Trophoblast cell (in vitro differentiated cells and primary cell): ENCODE data around the gene TP53BP2. TPM values are rescaled to one million over a fixed set of nuclear protein-coding genes. Genes with fewer than 3 reads are reported as not detected.
A peak's percentile ranks its signal among the peaks of the same experiment; 100 is the strongest.
"Not testable (repeated sequence)": the region's sequence is repeated elsewhere in the genome, so short reads cannot be mapped to it uniquely, and the experiment has no call there.

Experiments used
- DNase-seq, 2 donors: peaks; one replicate each; pipeline ENCODE4 v3.0.0-alpha.2; 2016
- H2AFZ ChIP-seq: 2 replicates; pipeline ENCODE4 v1.6.1; 2013; ENCODE audit warnings: low read length, moderate library complexity, mild to moderate bottlenecking; ENCODE audit not compliant: insufficient read depth, poor library complexity
- H2AK5ac ChIP-seq: 2 replicates; pipeline ENCODE4 v1.6.1; 2013; ENCODE audit warnings: mild to moderate bottlenecking, low read length
- H2BK120ac ChIP-seq: 2 replicates; pipeline ENCODE4 v1.6.1; 2013; ENCODE audit warnings: low read length, mild to moderate bottlenecking, moderate library complexity; ENCODE audit not compliant: insufficient read depth, poor library complexity
- H2BK12ac ChIP-seq: 2 replicates; pipeline ENCODE4 v1.6.1; 2013; ENCODE audit warnings: mild to moderate bottlenecking, low read length, moderate library complexity
- H2BK5ac ChIP-seq: 2 replicates; pipeline ENCODE4 v1.6.1; 2013; ENCODE audit warnings: low read length, low read depth, moderate library complexity, mild to moderate bottlenecking; ENCODE audit not compliant: poor library complexity
- H3K14ac ChIP-seq: 2 replicates; pipeline ENCODE4 v1.6.1; 2013; ENCODE audit warnings: mild to moderate bottlenecking, low read length
- H3K18ac ChIP-seq: 2 replicates; pipeline ENCODE4 v1.6.1; 2013; ENCODE audit warnings: mild to moderate bottlenecking, low read length
- H3K23ac ChIP-seq: 2 replicates; pipeline ENCODE4 v1.6.1; 2013; ENCODE audit warnings: low read length
- H3K27ac ChIP-seq: 2 replicates; pipeline ENCODE4 v1.5.1; 2013; ENCODE audit warnings: low read depth, mild to moderate bottlenecking, inconsistent platforms, low read length, moderate library complexity
- H3K27me3 ChIP-seq: 2 replicates; pipeline ENCODE4 v1.6.1; 2013; ENCODE audit warnings: inconsistent platforms, mild to moderate bottlenecking, low read length, moderate library complexity; ENCODE audit not compliant: insufficient read depth
- H3K36me3 ChIP-seq, 2 experiments: 1 replicate in 1 of 2; 2 replicates in 1 of 2; pipeline ENCODE4 v1.6.1; 2013; ENCODE audit warnings: low read length in 2 of 2, mild to moderate bottlenecking in 2 of 2, moderate library complexity in 1 of 2; ENCODE audit not compliant: insufficient read depth in 2 of 2, control insufficient read depth in 1 of 2
- H3K4ac ChIP-seq: 2 replicates; pipeline ENCODE4 v1.6.1; 2013; ENCODE audit warnings: low read depth, mild to moderate bottlenecking, low read length, moderate library complexity
- H3K4me1 ChIP-seq, 2 experiments: 1 replicate in 1 of 2; 2 replicates in 1 of 2; pipeline ENCODE4 v1.6.1; 2013; ENCODE audit warnings: low read length in 2 of 2, mild to moderate bottlenecking in 2 of 2, moderate library complexity in 1 of 2; ENCODE audit not compliant: insufficient read depth in 2 of 2, control insufficient read depth in 1 of 2
- H3K4me2 ChIP-seq: 2 replicates; pipeline ENCODE4 v1.6.1; 2013; ENCODE audit warnings: inconsistent platforms, mild to moderate bottlenecking, low read length, moderate library complexity
- H3K4me3 ChIP-seq: 2 replicates; pipeline ENCODE4 v1.5.1; 2013; ENCODE audit warnings: mild to moderate bottlenecking, low read depth, low read length, inconsistent platforms
- H3K79me1 ChIP-seq: one replicate; pipeline ENCODE4 v1.6.1; 2013; ENCODE audit warnings: low read length
- H3K79me2 ChIP-seq: 2 replicates; pipeline ENCODE4 v1.6.1; 2013; ENCODE audit warnings: low read length, mild to moderate bottlenecking; ENCODE audit not compliant: control insufficient read depth, insufficient read depth, poor library complexity
- H3K9ac ChIP-seq: 2 replicates; pipeline ENCODE4 v1.6.1; 2013; ENCODE audit warnings: mild to moderate bottlenecking, low read length
- H3K9me3 ChIP-seq: 2 replicates; pipeline ENCODE4 v1.6.1; 2013; ENCODE audit warnings: low read depth, mild to moderate bottlenecking, control low read depth, inconsistent platforms, low read length; ENCODE audit not compliant: insufficient read depth
- H4K12ac ChIP-seq: 2 replicates; pipeline ENCODE4 v1.6.1; 2013; ENCODE audit warnings: low read depth, mild to moderate bottlenecking, low read length, moderate library complexity
- H4K8ac ChIP-seq: 2 replicates; pipeline ENCODE4 v1.6.1; 2013; ENCODE audit warnings: low read depth, mild to moderate bottlenecking, low read length, moderate library complexity
- H4K91ac ChIP-seq: one replicate; pipeline ENCODE4 v1.6.1; 2013; ENCODE audit warnings: low read depth, mild to moderate bottlenecking, low read length, moderate library complexity
- WGBS: extraction: QIAGEN DNeasy Blood & Tissue Kit; methylation state at CpG from one replicate; pipeline ENCODE4 v1.1.7; 2013; ENCODE audit warnings: missing lambda C conversion rate; ENCODE audit not compliant: insufficient read length, insufficient coverage; ENCODE audit errors: extremely low coverage; 5-methylcytosine and 5-hydroxymethylcytosine counted together
- polyA plus RNA-seq: library from polyadenylated mRNA; stranded (reverse); fragments of 200-250 nt; gene quantifications from 2 replicates; pipeline ENCODE4 v1.2.3, GENCODE V29; 2013

Gene TP53BP2
- 56.4 and 57.3 TPM in 2 replicates for polyA plus RNA-seq

- Histone ChIP-seq H3K79me1 (peaks cover 20% of the 10 kb centered on the region), H3K9ac (peak within 1 kb of the TSS; percentile 99), H2BK120ac (peak within 1 kb of the TSS; percentile 99), H3K18ac (peak within 1 kb of the TSS; percentile 100), H3K27ac (peak within 1 kb of the TSS; percentile 100), H3K27me3 (no peaks in the 10 kb centered on the region), H3K79me2 (peaks cover 22% of the 10 kb centered on the region), H3K4me2 (peak within 1 kb of the TSS; percentile 64), H3K14ac (peak within 1 kb of the TSS; percentile 99), H3K4me3 (peak within 1 kb of the TSS; percentile 94), H2BK5ac (peak within 1 kb of the TSS; percentile 99), H2AFZ (peak within 1 kb of the TSS; percentile 96), H3K4me1 (peaks cover 2 to 7% of the 10 kb centered on the region in 2 experiments), H4K8ac (peak within 1 kb of the TSS; percentile 98), H3K4ac (peak within 1 kb of the TSS; percentile 99), H2AK5ac (peak within 1 kb of the TSS; percentile 97), H3K23ac (no peak within 1 kb of the TSS), H3K9me3 (no peaks in the 10 kb centered on the region), H2BK12ac (peak within 1 kb of the TSS; percentile 74), H3K36me3 (no peaks in the 10 kb centered on the region), H4K12ac (peak within 1 kb of the TSS; percentile 97), H4K91ac (peak within 1 kb of the TSS; percentile 99)
- peak; percentile 83 to 91 for DNase-seq
- no CpG with 5 or more reads among the region's 107 CpGs for WGBS
These were observed at the start of gene TP53BP2 for GRCh38 chr1:223845810-223846682. TSS of gene TP53BP2 (minus strand) at chr1:223845947. CDS start at chr1:223845680, 267 bp downstream.

GRCh38 chr1:223890494-223890893, 44.7 kb upstream of the TP53BP2 start:
- H2BK5ac ChIP-seq, H3K9ac ChIP-seq, H3K79me1 ChIP-seq, H3K4me1 ChIP-seq, H3K23ac ChIP-seq, H3K9me3 ChIP-seq, H3K27me3 ChIP-seq, H2BK120ac ChIP-seq, H3K4ac ChIP-seq, H3K4me3 ChIP-seq, H2BK12ac ChIP-seq, H4K91ac ChIP-seq, H4K12ac ChIP-seq, H2AFZ ChIP-seq, H3K18ac ChIP-seq, H3K27ac ChIP-seq, H3K4me2 ChIP-seq, H4K8ac ChIP-seq, H3K36me3 ChIP-seq, H3K14ac ChIP-seq, H2AK5ac ChIP-seq, DNase-seq, H3K79me2 ChIP-seq: not testable (repeated sequence)
- WGBS = no CpG with 5 or more reads among the region's 7 CpGs

- H4K8ac ChIP-seq, H3K23ac ChIP-seq, H4K12ac ChIP-seq, H3K4me1 ChIP-seq, H3K4ac ChIP-seq, H3K9ac ChIP-seq, H4K91ac ChIP-seq, H2BK5ac ChIP-seq, DNase-seq, H3K9me3 ChIP-seq, H3K79me1 ChIP-seq, H2BK12ac ChIP-seq, H3K4me3 ChIP-seq, H3K27me3 ChIP-seq, H2AFZ ChIP-seq, H3K79me2 ChIP-seq, H3K27ac ChIP-seq, H2BK120ac ChIP-seq, H3K4me2 ChIP-seq, H3K14ac ChIP-seq, H3K36me3 ChIP-seq, H3K18ac ChIP-seq, H2AK5ac ChIP-seq: not testable (repeated sequence)
- no CpG with 5 or more reads among the region's 4 CpGs for WGBS
These were observed 43.6 kb upstream of the TP53BP2 start for GRCh38 chr1:223889319-223889718.

- Histone ChIP-seq H3K4me2 (no peak overlapping the region), H2AFZ (no peak overlapping the region), H3K36me3 (no peaks in the 10 kb centered on the region), H3K9ac (no peak overlapping the region), H3K14ac (no peak overlapping the region), H2BK5ac (no peak overlapping the region), H4K91ac (no peak overlapping the region), H3K9me3 (no peaks in the 10 kb centered on the region), H2BK120ac (no peak overlapping the region), H3K79me1 (no peaks in the 10 kb centered on the region), H3K23ac (no peak overlapping the region), H3K79me2 (no peaks in the 10 kb centered on the region), H4K8ac (no peak overlapping the region), H3K4me3 (no peak overlapping the region), H3K4me1 (no peaks in the 10 kb centered on the region), H3K27me3 (no peaks in the 10 kb centered on the region), H3K18ac (no peak overlapping the region), H2BK12ac (no peak overlapping the region), H2AK5ac (no peak overlapping the region), H3K4ac (no peak overlapping the region), H4K12ac (no peak overlapping the region), H3K27ac (no peak overlapping the region)
- DNase-seq = peak; percentile 63 to 68
- no CpG with 5 or more reads among the region's 12 CpGs for WGBS
These were observed 42.1 kb upstream of the TP53BP2 start for GRCh38 chr1:223887747-223888418.
